K562 (cell line): ENCODE results near the gene ALKBH3. TPM values are rescaled to one million over a fixed set of nuclear protein-coding genes. Genes with fewer than 3 reads are reported as not detected.

Source experiments
- ARHGAP35 ChIP-seq: fragments of 450-650 bp; IDR thresholded peaks from 2 replicates; pipeline ENCODE4 v1.6.1; 2018; ENCODE audit not compliant: partially characterized antibody
- BDP1 ChIP-seq: IDR thresholded peaks from 3 replicates; pipeline ENCODE4 v1.6.1; 2011; ENCODE audit not compliant: insufficient read length, insufficient read depth
- CBX8 ChIP-seq: fragments of 200-600 bp; sonication (generic); IDR thresholded peaks from 2 replicates; pipeline ENCODE4 v1.6.1; 2012; ENCODE audit warnings: borderline replicate concordance, mixed run types, low read depth, mild to moderate bottlenecking, moderate library complexity, mixed read lengths, low read length, control low read depth, inconsistent platforms; ENCODE audit not compliant: poor library complexity, severe bottlenecking; ENCODE audit errors: extremely low read depth
- FOSL1 ChIP-seq: fragments of 200-800 bp; sonication (Bioruptor generic); conservative IDR thresholded peaks from 2 replicates; pipeline ENCODE4 v1.6.1; 2016; ENCODE audit warnings: missing genetic modification characterization, missing compliant biosample characterization
- GATA2 ChIP-seq: sonication (generic); formaldehyde crosslinking; IDR thresholded peaks from 2 replicates; pipeline ENCODE4 v1.4.0; 2020; ENCODE audit warnings: mild to moderate bottlenecking, missing genetic modification reagents
- HLTF ChIP-seq: fragments of 450-650 bp; IDR thresholded peaks from 2 replicates; pipeline ENCODE4 v1.6.1; 2016
- HOXB6 ChIP-seq: fragments of 250-450 bp; sonication (Bioruptor Pico); IDR thresholded peaks from 2 replicates; pipeline ENCODE4 v1.5.1; 2022; ENCODE audit warnings: mild to moderate bottlenecking, borderline replicate concordance
- NR3C1 ChIP-seq: sonication (generic); formaldehyde crosslinking; IDR thresholded peaks from 2 replicates; pipeline ENCODE4 v1.8.1; 2022; ENCODE audit warnings: missing genetic modification reagents
- PCBP1 ChIP-seq: fragments of 200-400 bp; formaldehyde crosslinking; IDR thresholded peaks from 2 replicates; pipeline ENCODE4 v1.6.1; 2018; ENCODE audit warnings: mild to moderate bottlenecking, low read depth, low read length; ENCODE audit not compliant: poor library complexity, severe bottlenecking
- PHF21A ChIP-seq: fragments of 450-650 bp; IDR thresholded peaks from 2 replicates; pipeline ENCODE4 v1.6.1; 2017; ENCODE audit warnings: low read depth, borderline replicate concordance
- RHOXF2B ChIP-seq: fragments of 250-450 bp; sonication (Bioruptor Pico); conservative IDR thresholded peaks from 2 replicates; pipeline ENCODE4 v1.5.1; 2021
- SNRNP70 ChIP-seq: fragments of 200-400 bp; formaldehyde crosslinking; optimal IDR thresholded peaks from 2 replicates; pipeline ENCODE3; 2017; ENCODE audit warnings: low read depth, low read length
- STAG1 ChIP-seq: sonication (generic); formaldehyde crosslinking; IDR thresholded peaks from 2 replicates; pipeline ENCODE4 v1.5.0; 2020; ENCODE audit warnings: missing genetic modification reagents, borderline replicate concordance
- TAF7 ChIP-seq: fragments of 450-650 bp; IDR thresholded peaks from 2 replicates; pipeline ENCODE4 v1.6.1; 2016; ENCODE audit warnings: missing genetic modification characterization, missing compliant biosample characterization
- THAP7 ChIP-seq: fragments of 250-450 bp; sonication (Bioruptor Pico); IDR thresholded peaks from 2 replicates; pipeline ENCODE4 v1.5.0; 2021
- TRIM24 ChIP-seq, 2 experiments: fragments of 450-650 bp; IDR thresholded peaks; 2 replicates each; pipeline ENCODE4 v1.6.1; 2016
- ZNF197 ChIP-seq: fragments of 200-800 bp; sonication (Bioruptor generic); IDR thresholded peaks from 2 replicates; pipeline ENCODE4 v1.6.1; 2016; ENCODE audit warnings: low read depth, missing genetic modification characterization, missing compliant biosample characterization
- ZNF551 ChIP-seq: fragments of 250-450 bp; sonication (Bioruptor Pico); IDR thresholded peaks from 2 replicates; pipeline ENCODE4 v1.5.0; 2021; ENCODE audit warnings: mild to moderate bottlenecking, moderate library complexity
- ZZZ3 ChIP-seq: fragments of 450-650 bp; IDR thresholded peaks from 2 replicates; pipeline ENCODE4 v1.6.1; 2016; ENCODE audit warnings: antibody characterized with exemption, mild to moderate bottlenecking, moderate library complexity
- polyA plus RNA-seq, 8 experiments: library from polyadenylated mRNA; depleted of rRNA in 4 of 8; stranded (reverse) in 5 of 8; unstranded in 3 of 8; fragments of >200 nt; fragmentation: Nextera tagmentation in 2 of 8; fragmentation: Illumina TruSeq in 1 of 8; extraction: Ambion mirVana in 2 of 8; extraction: Trizol in 1 of 8; gene quantifications; 2 replicates each; pipeline versions ENCODE4 v1.2.1 to v1.2.3, GENCODE V29; 2011 to 2014; ENCODE audit warnings: inconsistent platforms in 1 of 8, missing spikeins in 1 of 8
- total RNA-seq, 7 experiments: library from RNA; depleted of rRNA in 6 of 7; stranded (reverse); fragments of >200 nt in 6 of 7; fragmentation: Illumina TruSeq in 2 of 7; extraction: Trizol in 2 of 7; gene quantifications; 2 replicates each; pipeline versions ENCODE4 v1.2.1 to v1.2.3, GENCODE V29; 2011 to 2021; ENCODE audit warnings: low replicate concordance in 1 of 7
- TF ChIP-seq, protein P1 (sequence below), 2 experiments: fragments of 250-450 bp in 1 of 2; fragments of 450-650 bp in 1 of 2; sonication (Bioruptor Pico) in 1 of 2; IDR thresholded peaks; 2 replicates each; pipeline versions ENCODE4 v1.6.1 to v1.8.0; 2016 to 2021; ENCODE audit warnings: mild to moderate bottlenecking in 2 of 2, moderate library complexity in 2 of 2, missing compliant biosample characterization in 1 of 2, missing genetic modification characterization in 1 of 2

ALKBH3 gene
- total and polyA plus RNA-seq, 9 of the 15 experiments (the other 6 are each of a cell fraction or from before 2014, with no cell fraction given) = 16.0 to 49.9 (median 36.5) TPM

DNA sequence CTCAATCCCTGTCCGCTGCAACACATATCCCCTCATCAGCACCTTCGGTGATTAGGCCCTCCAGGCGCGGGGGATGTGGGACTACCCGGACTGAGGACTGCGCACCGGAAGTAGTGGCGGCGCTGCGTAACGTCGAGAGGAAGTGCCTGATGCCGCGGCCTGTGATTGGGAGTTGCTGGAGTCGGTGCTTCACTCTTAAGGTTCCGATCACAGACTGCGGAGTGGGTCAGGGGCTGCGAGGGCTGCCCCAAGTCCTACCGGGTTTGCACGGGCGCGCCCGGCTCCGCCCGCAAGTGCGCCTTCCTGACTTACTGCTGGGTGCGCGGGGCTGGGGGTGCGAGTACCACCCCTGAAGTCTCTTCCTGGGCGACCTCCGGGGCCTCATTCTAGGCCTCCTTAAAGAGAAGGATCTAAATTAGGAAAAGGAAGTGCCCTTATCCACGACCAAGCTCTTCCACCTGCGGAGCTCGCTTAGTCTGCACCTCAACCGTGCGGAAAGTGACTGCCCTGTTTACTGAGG lies at the start of gene ALKBH3 (continued):
- TF ChIP-seq STAG1 (CRISPR knock-in tag) (no peak), SNRNP70 (no peak), ARHGAP35 (no peak), THAP7 (0 out of 2 replicates have a peak, but pooled peaks have one; percentile 75), GATA2 (CRISPR knock-in tag) (no peak), RHOXF2B (CRISPR knock-in tag) (0 out of 2 replicates have a peak, but pooled peaks have one; percentile 56), CBX8 (no peak), ZNF551 (CRISPR knock-in tag) (no peak), TAF7 (tag) (peak; percentile 61; the same call in 1 of the 2 replicates), ZZZ3 (0 out of 2 replicates have a peak, but pooled peaks have one; percentile 63), TRIM24 (IDR thresholded peaks at IDR 0.05) (peak in 1 of 2 experiments; percentile 96; a peak in 2 of 4 replicates), HLTF (peak; percentile 70; the same call in 1 of the 2 replicates), PCBP1 (no peak), ZNF197 (0 out of 2 replicates have a peak, but pooled peaks have one; percentile 74), NR3C1 (no peak), BDP1 (no peak), FOSL1 (tag) (0 out of 2 replicates have a peak, but pooled peaks have one; percentile 35), HOXB6 (peak; percentile 58; the same call in 1 of the 2 replicates), PHF21A (no peak)
- TF ChIP-seq, protein P1, sequence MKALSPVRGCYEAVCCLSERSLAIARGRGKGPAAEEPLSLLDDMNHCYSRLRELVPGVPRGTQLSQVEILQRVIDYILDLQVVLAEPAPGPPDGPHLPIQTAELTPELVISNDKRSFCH (CRISPR knock-in tag; IDR thresholded peaks at IDR 0.05) = no peak
- TF ChIP-seq, protein P1 (tag; IDR thresholded peaks at IDR 0.05) = peak; percentile 70
